Measurements from ENCODE around the gene CRYGC.
"Not testable (repeated sequence)": the region's sequence is repeated elsewhere in the genome, so short reads cannot be mapped to it uniquely, and the experiment has no call there.

The CRYGC gene

GRCh38 chr2:208129744-208130711 is at the start of gene CRYGC:
TSS of gene CRYGC (minus strand) at chr2:208129828. CDS start at chr2:208129792, 36 bp downstream.
- no peak for DNase-seq (ENCODE audit: low read depth in 2 of 2)

GRCh38 chr2:208179028-208179609 is 49.5 kb upstream of the CRYGC start:
- no peak for DNase-seq (ENCODE audit: low read depth in 2 of 2)

- no peak for DNase-seq (ENCODE audit: low read depth in 2 of 2)
Observed at GRCh38 chr2:208175840-208176153, 46.2 kb upstream of the CRYGC start.

- peak; percentile 16 to 30 for DNase-seq (ENCODE audit: low read depth in 2 of 2)
Observed at GRCh38 chr2:208175069-208175839, 45.6 kb upstream of the CRYGC start.

GRCh38 chr2:208174144-208174543 is 44.5 kb upstream of the CRYGC start:
- DNase-seq (ENCODE audit: low read depth in 2 of 2), result no peak

GRCh38 chr2:208172125-208172524 is 42.5 kb upstream of the CRYGC start:
- DNase-seq (ENCODE audit: low read depth in 2 of 2), result no peak

- no peak for DNase-seq (ENCODE audit: low read depth in 2 of 2)
Observed at GRCh38 chr2:208164951-208165755, 35.5 kb upstream of the CRYGC start.

- DNase-seq (ENCODE audit: low read depth in 2 of 2), result no peak
Observed at GRCh38 chr2:208163489-208163888, 33.9 kb upstream of the CRYGC start, which contains the start of gene CRYGA. TSS of gene CRYGA (minus strand) at chr2:208163589. CDS start at chr2:208163556, 33 bp downstream.

- no peak for DNase-seq (ENCODE audit: low read depth in 2 of 2)
Observed at GRCh38 chr2:208156439-208156838, 26.8 kb upstream of the CRYGC start.

- no peak for DNase-seq (ENCODE audit: low read depth in 2 of 2)
Observed at GRCh38 chr2:208153156-208153555, 23.5 kb upstream of the CRYGC start.

GRCh38 chr2:208150956-208151355 is 21.3 kb upstream of the CRYGC start:
- DNase-seq (ENCODE audit: low read depth in 2 of 2), result no peak

- no peak for DNase-seq (ENCODE audit: low read depth in 2 of 2)
Observed at GRCh38 chr2:208150094-208150493, 20.5 kb upstream of the CRYGC start.

- DNase-seq (ENCODE audit: low read depth in 2 of 2), result no peak
Observed at GRCh38 chr2:208148803-208149202, 19.2 kb upstream of the CRYGC start.

GRCh38 chr2:208147759-208148158 is 18.1 kb upstream of the CRYGC start:
- DNase-seq (ENCODE audit: low read depth in 2 of 2), result no peak

- no peak for DNase-seq (ENCODE audit: low read depth in 2 of 2)
Observed at GRCh38 chr2:208147008-208147407, 17.4 kb upstream of the CRYGC start.

- DNase-seq (ENCODE audit: low read depth in 2 of 2), result no peak
Observed at GRCh38 chr2:208146006-208146405, 16.4 kb upstream of the CRYGC start, which contains the start of gene CRYGB. TSS of gene CRYGB (minus strand) at chr2:208146158. CDS start at chr2:208146120, 38 bp downstream.

- DNase-seq (ENCODE audit: low read depth in 2 of 2), result no peak
Observed at GRCh38 chr2:208142925-208143799, 13.5 kb upstream of the CRYGC start.

GRCh38 chr2:208142240-208142924 is 12.8 kb upstream of the CRYGC start:
- DNase-seq (ENCODE audit: low read depth in 2 of 2), result no peak

GRCh38 chr2:208139447-208139846 is 9.8 kb upstream of the CRYGC start:
- no peak for DNase-seq (ENCODE audit: low read depth in 2 of 2)

GRCh38 chr2:208138334-208138733 is 8.7 kb upstream of the CRYGC start:
- DNase-seq (ENCODE audit: low read depth in 2 of 2), result not testable (repeated sequence)
